ENCODE data around the gene TSN.
A peak's percentile ranks its signal among the peaks of the same experiment; 100 is the strongest.

The TSN gene

GRCh38 chr2:121746071-121746578, 9.3 kb upstream of the TSN start:
- H3K27ac ChIP-seq (ENCODE audit: low read depth, low read length, severe bottlenecking): peak overlapping the region; percentile 53
- H3K9me3 ChIP-seq (ENCODE audit: control insufficient read depth, low read length): no peaks in the 10 kb centered on the region
- WGBS, 2 experiments (ENCODE audit: insufficient coverage in 2 of 2): 70 to 100% methylated on average over 1 to 2 of the region's 6 CpGs
- no peaks in the 10 kb centered on the region for H3K36me3 ChIP-seq (ENCODE audit: control insufficient read depth, insufficient read depth, low read length)
- H3K4me3 ChIP-seq (ENCODE audit: extremely low read depth, insufficient read depth, low read length, poor library complexity, severe bottlenecking): no peak overlapping the region
- H3K4me1 ChIP-seq (ENCODE audit: control insufficient read depth, insufficient read depth, low read length, poor library complexity, severe bottlenecking): no peaks in the 10 kb centered on the region

GRCh38 chr2:121748202-121748601, 7.2 kb upstream of the TSN start:
- 65 to 67% methylated on average over 2 of the region's 4 CpGs for WGBS, 2 experiments (ENCODE audit: insufficient coverage in 2 of 2)
- Histone ChIP-seq H3K4me1 (ENCODE audit: control insufficient read depth, insufficient read depth, low read length, poor library complexity, severe bottlenecking) (no peaks in the 10 kb centered on the region), H3K4me3 (ENCODE audit: extremely low read depth, insufficient read depth, low read length, poor library complexity, severe bottlenecking) (no peak overlapping the region)

GRCh38 chr2:121754851-121755236, 607 bp upstream of the TSN start:
- WGBS, 2 experiments (ENCODE audit: insufficient coverage in 2 of 2): 0% methylated on average over 1 to 2 of the region's 8 CpGs
- H3K27ac ChIP-seq (ENCODE audit: low read depth, low read length, severe bottlenecking): no peak overlapping the region
- no peaks in the 10 kb centered on the region for H3K4me1 ChIP-seq (ENCODE audit: control insufficient read depth, insufficient read depth, low read length, poor library complexity, severe bottlenecking)

More at GRCh38 chr2:121748202-121748601, 7.2 kb upstream of the TSN start:
- Histone ChIP-seq H3K9me3 (ENCODE audit: control insufficient read depth, low read length) (no peaks in the 10 kb centered on the region), H3K36me3 (ENCODE audit: control insufficient read depth, insufficient read depth, low read length) (no peaks in the 10 kb centered on the region), H3K27ac (ENCODE audit: low read depth, low read length, severe bottlenecking) (no peak overlapping the region)

GRCh38 chr2:121764681-121765228, 9.3 kb downstream of the TSN start:
- Histone ChIP-seq H3K4me3 (ENCODE audit: extremely low read depth, insufficient read depth, low read length, poor library complexity, severe bottlenecking) (no peak overlapping the region), H3K36me3 (ENCODE audit: control insufficient read depth, insufficient read depth, low read length) (peaks cover 98% of the 10 kb centered on the region), H3K27ac (ENCODE audit: low read depth, low read length, severe bottlenecking) (no peak overlapping the region), H3K4me1 (ENCODE audit: control insufficient read depth, insufficient read depth, low read length, poor library complexity, severe bottlenecking) (no peaks in the 10 kb centered on the region), H3K9me3 (ENCODE audit: control insufficient read depth, low read length) (no peaks in the 10 kb centered on the region)
- 95 to 98% methylated on average over 7 of the region's 10 CpGs for WGBS, 2 experiments (ENCODE audit: insufficient coverage in 2 of 2)

More at GRCh38 chr2:121754851-121755236, 607 bp upstream of the TSN start:
- Histone ChIP-seq H3K4me3 (ENCODE audit: extremely low read depth, insufficient read depth, low read length, poor library complexity, severe bottlenecking) (peak overlapping the region; percentile 98), H3K9me3 (ENCODE audit: control insufficient read depth, low read length) (no peaks in the 10 kb centered on the region), H3K36me3 (ENCODE audit: control insufficient read depth, insufficient read depth, low read length) (peaks cover 14% of the 10 kb centered on the region)

GRCh38 chr2:121766624-121767023, 11.2 kb downstream of the TSN start:
- Histone ChIP-seq H3K4me3 (ENCODE audit: extremely low read depth, insufficient read depth, low read length, poor library complexity, severe bottlenecking) (no peak overlapping the region), H3K36me3 (ENCODE audit: control insufficient read depth, insufficient read depth, low read length) (peaks cover 84% of the 10 kb centered on the region), H3K4me1 (ENCODE audit: control insufficient read depth, insufficient read depth, low read length, poor library complexity, severe bottlenecking) (no peaks in the 10 kb centered on the region), H3K9me3 (ENCODE audit: control insufficient read depth, low read length) (no peaks in the 10 kb centered on the region), H3K27ac (ENCODE audit: low read depth, low read length, severe bottlenecking) (no peak overlapping the region)
- 100% methylated on average over 1 of the region's 1 CpG; no CpG with 5 or more reads in 1 of the 2 experiments for WGBS, 2 experiments (ENCODE audit: insufficient coverage in 2 of 2)

- H3K4me1 ChIP-seq (ENCODE audit: control insufficient read depth, insufficient read depth, low read length, poor library complexity, severe bottlenecking): no peaks in the 10 kb centered on the region
- no peak overlapping the region for H3K4me3 ChIP-seq (ENCODE audit: extremely low read depth, insufficient read depth, low read length, poor library complexity, severe bottlenecking)
- peaks cover 68% of the 10 kb centered on the region for H3K36me3 ChIP-seq (ENCODE audit: control insufficient read depth, insufficient read depth, low read length)
- H3K27ac ChIP-seq (ENCODE audit: low read depth, low read length, severe bottlenecking): no peak overlapping the region
- H3K9me3 ChIP-seq (ENCODE audit: control insufficient read depth, low read length): no peaks in the 10 kb centered on the region
- WGBS, 2 experiments (ENCODE audit: insufficient coverage in 2 of 2): 87% methylated on average over 3 of the region's 5 CpGs
These were observed 12.8 kb downstream of the TSN start for GRCh38 chr2:121768143-121768755.

- peak overlapping the region; percentile 36 for H3K27ac ChIP-seq (ENCODE audit: low read depth, low read length, severe bottlenecking)
- 86 to 100% methylated on average over 3 of the region's 6 CpGs for WGBS, 2 experiments (ENCODE audit: insufficient coverage in 2 of 2)
- no peak overlapping the region for H3K4me3 ChIP-seq (ENCODE audit: extremely low read depth, insufficient read depth, low read length, poor library complexity, severe bottlenecking)
These were observed 16.7 kb downstream of the TSN start for GRCh38 chr2:121771976-121772742.

GRCh38 chr2:121774235-121774634, 18.8 kb downstream of the TSN start:
- no peak overlapping the region for H3K4me3 ChIP-seq (ENCODE audit: extremely low read depth, insufficient read depth, low read length, poor library complexity, severe bottlenecking)
- no peaks in the 10 kb centered on the region for H3K9me3 ChIP-seq (ENCODE audit: control insufficient read depth, low read length)
- peaks cover 8% of the 10 kb centered on the region for H3K36me3 ChIP-seq (ENCODE audit: control insufficient read depth, insufficient read depth, low read length)
- 87 to 98% methylated on average over 11 to 12 of the region's 13 CpGs for WGBS, 2 experiments (ENCODE audit: insufficient coverage in 2 of 2)
- H3K4me1 ChIP-seq (ENCODE audit: control insufficient read depth, insufficient read depth, low read length, poor library complexity, severe bottlenecking): no peaks in the 10 kb centered on the region
- H3K27ac ChIP-seq (ENCODE audit: low read depth, low read length, severe bottlenecking): no peak overlapping the region

More at GRCh38 chr2:121771976-121772742, 16.7 kb downstream of the TSN start:
- H3K9me3 ChIP-seq (ENCODE audit: control insufficient read depth, low read length): no peaks in the 10 kb centered on the region
- H3K36me3 ChIP-seq (ENCODE audit: control insufficient read depth, insufficient read depth, low read length): peaks cover 29% of the 10 kb centered on the region
- no peaks in the 10 kb centered on the region for H3K4me1 ChIP-seq (ENCODE audit: control insufficient read depth, insufficient read depth, low read length, poor library complexity, severe bottlenecking)

GRCh38 chr2:121776361-121776760, 20.9 kb downstream of the TSN start:
- WGBS, 2 experiments (ENCODE audit: insufficient coverage in 2 of 2): 83 to 90% methylated on average over 1 of the region's 3 CpGs
- H3K9me3 ChIP-seq (ENCODE audit: control insufficient read depth, low read length): no peaks in the 10 kb centered on the region
- H3K4me1 ChIP-seq (ENCODE audit: control insufficient read depth, insufficient read depth, low read length, poor library complexity, severe bottlenecking): no peaks in the 10 kb centered on the region
- H3K36me3 ChIP-seq (ENCODE audit: control insufficient read depth, insufficient read depth, low read length): no peaks in the 10 kb centered on the region
- H3K4me3 ChIP-seq (ENCODE audit: extremely low read depth, insufficient read depth, low read length, poor library complexity, severe bottlenecking): no peak overlapping the region
- H3K27ac ChIP-seq (ENCODE audit: low read depth, low read length, severe bottlenecking): no peak overlapping the region

GRCh38 chr2:121776885-121777698, 21.6 kb downstream of the TSN start:
- Histone ChIP-seq H3K36me3 (ENCODE audit: control insufficient read depth, insufficient read depth, low read length) (no peaks in the 10 kb centered on the region), H3K27ac (ENCODE audit: low read depth, low read length, severe bottlenecking) (no peak overlapping the region), H3K9me3 (ENCODE audit: control insufficient read depth, low read length) (no peaks in the 10 kb centered on the region), H3K4me3 (ENCODE audit: extremely low read depth, insufficient read depth, low read length, poor library complexity, severe bottlenecking) (no peak overlapping the region), H3K4me1 (ENCODE audit: control insufficient read depth, insufficient read depth, low read length, poor library complexity, severe bottlenecking) (no peaks in the 10 kb centered on the region)
- 90 to 91% methylated on average over 6 to 11 of the region's 12 CpGs for WGBS, 2 experiments (ENCODE audit: insufficient coverage in 2 of 2)
